GM21717 (cell line): Measurements from ENCODE around the gene EVX1.

ENCODE experiments used
- ATAC-seq: cut with Tn5 transposase; IDR thresholded peaks from one replicate; pipeline ENCODE4 v1.9.1; 2021; ENCODE audit warnings: mild to moderate bottlenecking, moderate library complexity; ENCODE audit not compliant: unreplicated experiment

EVX1 gene

GRCh38 chr7:27224983-27225934 is 17.3 kb upstream of the EVX1 start:
- no peak for ATAC-seq

GRCh38 chr7:27229448-27229847 is 13.2 kb upstream of the EVX1 start:
- ATAC-seq, result no peak

- no peak for ATAC-seq
These were observed 7.0 kb upstream of the EVX1 start for GRCh38 chr7:27235387-27236311.

- no peak for ATAC-seq
These were observed 4.8 kb upstream of the EVX1 start for GRCh38 chr7:27237735-27238334.

GRCh38 chr7:27238979-27239386 is 3.6 kb upstream of the EVX1 start:
- no peak for ATAC-seq

GRCh38 chr7:27239387-27240014 is 3.1 kb upstream of the EVX1 start:
- no peak for ATAC-seq

- ATAC-seq, result no peak
These were observed 2.4 kb upstream of the EVX1 start for GRCh38 chr7:27240015-27240731.

GRCh38 chr7:27241189-27242056 is 1.2 kb upstream of the EVX1 start:
- no peak for ATAC-seq

GRCh38 chr7:27242154-27242553 is 448 bp upstream of the EVX1 start:
- no peak for ATAC-seq

- no peak for ATAC-seq
These were observed 950 bp downstream of the EVX1 start for GRCh38 chr7:27243340-27244163.

- no peak for ATAC-seq
These were observed 2.0 kb downstream of the EVX1 start for GRCh38 chr7:27244488-27245123.

GRCh38 chr7:27245124-27245797 is 2.7 kb downstream of the EVX1 start:
- no peak for ATAC-seq

- no peak for ATAC-seq
These were observed 3.4 kb downstream of the EVX1 start for GRCh38 chr7:27245798-27246691.

- ATAC-seq, result no peak
These were observed 4.4 kb downstream of the EVX1 start for GRCh38 chr7:27247000-27247399.

- no peak for ATAC-seq
These were observed 5.1 kb downstream of the EVX1 start for GRCh38 chr7:27247452-27248426.
